ENCODE data around the gene CEACAM1.

GRCh38 chr19:42461700-42462324, 66.5 kb downstream of the CEACAM1 start:
- TF ChIP-seq CTCF (IDR thresholded peaks at IDR 0.05; ENCODE audit: insufficient read depth, low read length) (no peak), POLR2AphosphoS5 (IDR thresholded peaks at IDR 0.05; ENCODE audit: low read depth) (no peak)
